ENCODE data around the gene ERC2.

DNA sequence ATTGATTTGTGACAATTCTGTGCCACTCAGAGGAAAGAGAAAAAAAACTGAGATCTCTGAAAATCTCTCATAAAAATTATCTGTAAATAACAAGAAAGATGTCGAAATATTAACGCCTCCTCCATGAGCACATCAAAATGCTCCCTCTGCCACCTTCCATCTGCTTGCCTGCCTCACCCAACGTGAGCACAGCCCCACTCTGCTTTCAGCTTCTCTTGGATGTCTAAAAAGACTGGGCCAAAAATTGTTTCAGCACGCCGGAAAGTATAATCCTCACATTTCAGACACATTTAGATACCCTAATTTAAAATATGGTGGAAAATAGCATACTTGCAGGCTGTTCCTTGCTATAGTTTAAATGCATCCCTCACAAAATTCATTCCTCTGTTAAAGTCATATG is 57.1 kb downstream of the ERC2 start:
- no peak for TF ChIP-seq GATA2 (IDR thresholded peaks at IDR 0.05; ENCODE audit: low read depth, low read length)
- TF ChIP-seq GATA3 (IDR thresholded peaks at IDR 0.05; ENCODE audit: low read depth, low read length): no peak

Data from SH-SY5Y (cell line).